Neuronal stem cell (in vitro differentiated cells): ENCODE results near the gene FBXL13.

Source experiments
- DNase-seq: peaks from one replicate; pipeline ENCODE4 v3.0.0-alpha.2; 2013; ENCODE audit warnings: low spot score
- H2AFZ ChIP-seq: one replicate; pipeline ENCODE4 v1.6.1; 2013; ENCODE audit warnings: mild to moderate bottlenecking, low read length, inconsistent platforms
- H2AK5ac ChIP-seq: 2 replicates; pipeline ENCODE4 v1.6.1; 2013; ENCODE audit warnings: low read depth, mild to moderate bottlenecking, inconsistent platforms, low read length, moderate library complexity, mixed read lengths
- H2BK120ac ChIP-seq: 2 replicates; pipeline ENCODE4 v1.6.1; 2013; ENCODE audit warnings: low read depth, mild to moderate bottlenecking, inconsistent platforms, low read length, moderate library complexity, mixed read lengths
- H2BK12ac ChIP-seq: one replicate; pipeline ENCODE4 v1.6.1; 2013; ENCODE audit warnings: low read length, inconsistent platforms
- H2BK15ac ChIP-seq: 2 replicates; pipeline ENCODE4 v1.6.1; 2013; ENCODE audit warnings: mild to moderate bottlenecking, low read length, inconsistent platforms, mixed read lengths
- H2BK5ac ChIP-seq: one replicate; pipeline ENCODE4 v1.6.1; 2013; ENCODE audit warnings: inconsistent platforms, mild to moderate bottlenecking, low read length, moderate library complexity
- H3K14ac ChIP-seq: one replicate; pipeline ENCODE4 v1.6.1; 2013; ENCODE audit warnings: low read length, inconsistent platforms
- H3K18ac ChIP-seq: 2 replicates; pipeline ENCODE4 v1.6.1; 2013; ENCODE audit warnings: low read length, inconsistent platforms
- H3K23ac ChIP-seq: 2 replicates; pipeline ENCODE4 v1.6.1; 2013; ENCODE audit warnings: low read depth, mild to moderate bottlenecking, mixed read lengths, low read length, inconsistent platforms; ENCODE audit not compliant: poor library complexity
- H3K27ac ChIP-seq: replicated peaks from 3 replicates; pipeline ENCODE4 v1.5.1; 2013; ENCODE audit warnings: low read length, inconsistent platforms
- H3K27me3 ChIP-seq, 3 experiments: 2 replicates each; pipeline ENCODE4 v1.6.1; 2013; ENCODE audit warnings: low read length in 3 of 3, mild to moderate bottlenecking in 2 of 3, inconsistent platforms in 1 of 3, low read depth in 1 of 3, mixed read lengths in 1 of 3, moderate library complexity in 1 of 3; ENCODE audit not compliant: control insufficient read depth in 3 of 3, insufficient read depth in 3 of 3
- H3K36me3 ChIP-seq, 2 donors: replicated peaks in 1 of 2; 2 replicates each; pipeline ENCODE4 v1.6.1; 2013; ENCODE audit warnings: low read length in 2 of 2; ENCODE audit not compliant: control insufficient read depth in 2 of 2, insufficient read depth in 2 of 2
- H3K4ac ChIP-seq: 2 replicates; pipeline ENCODE4 v1.6.1; 2013; ENCODE audit warnings: inconsistent platforms, mild to moderate bottlenecking, low read length, moderate library complexity
- H3K4me1 ChIP-seq, 2 donors: 1 replicate in 1 of 2; 2 replicates in 1 of 2; pipeline ENCODE4 v1.6.1; 2013; ENCODE audit warnings: low read length in 2 of 2, low read depth in 1 of 2; ENCODE audit not compliant: control insufficient read depth in 2 of 2, insufficient read depth in 1 of 2
- H3K4me2 ChIP-seq: one replicate; pipeline ENCODE4 v1.6.1; 2013; ENCODE audit warnings: mild to moderate bottlenecking, low read length, inconsistent platforms; ENCODE audit not compliant: insufficient read depth, poor library complexity, severe bottlenecking
- H3K4me3 ChIP-seq, 2 donors: 2 replicates each; pipeline ENCODE4 v1.5.1; 2013; ENCODE audit warnings: low read length in 2 of 2, mild to moderate bottlenecking in 2 of 2, inconsistent platforms in 1 of 2, moderate library complexity in 1 of 2
- H3K79me1 ChIP-seq: one replicate; pipeline ENCODE4 v1.6.1; 2013; ENCODE audit warnings: low read depth, mild to moderate bottlenecking, inconsistent platforms, low read length, moderate library complexity
- H3K9ac ChIP-seq: one replicate; pipeline ENCODE4 v1.6.1; 2013; ENCODE audit warnings: mild to moderate bottlenecking, low read depth, low read length, inconsistent platforms; ENCODE audit not compliant: poor library complexity
- H3K9me3 ChIP-seq, 2 donors: replicated peaks in 1 of 2; 2 replicates each; pipeline versions ENCODE3 to v1.6.1; 2013; ENCODE audit warnings: low read length in 2 of 2, mild to moderate bottlenecking in 2 of 2, inconsistent platforms in 1 of 2, low read depth in 1 of 2, mixed read lengths in 1 of 2, moderate library complexity in 1 of 2; ENCODE audit not compliant: control insufficient read depth in 2 of 2, insufficient read depth in 1 of 2
- H4K8ac ChIP-seq: one replicate; pipeline ENCODE4 v1.6.1; 2013; ENCODE audit warnings: low read depth, mild to moderate bottlenecking, inconsistent platforms, low read length, moderate library complexity
- H4K91ac ChIP-seq: one replicate; pipeline ENCODE4 v1.6.1; 2013; ENCODE audit warnings: low read length, low read depth, mild to moderate bottlenecking, inconsistent platforms; ENCODE audit not compliant: poor library complexity
- WGBS, 2 donors: extraction: QIAGEN DNeasy Blood & Tissue Kit; methylation state at CpG; one replicate each; pipeline ENCODE4 v1.1.7; 2013; ENCODE audit warnings: missing lambda C conversion rate in 2 of 2, mixed read lengths in 1 of 2; ENCODE audit not compliant: insufficient read length in 2 of 2, insufficient replicate concordance in 1 of 2; ENCODE audit errors: extremely low coverage in 2 of 2; 5-methylcytosine and 5-hydroxymethylcytosine counted together

Gene FBXL13

GRCh38 chr7:102935450-102936115 lies 139.0 kb downstream of the FBXL13 start:
- H3K27me3 ChIP-seq = no peaks in the 10 kb centered on the region
- H2AK5ac ChIP-seq = no peak overlapping the region
- no peak overlapping the region for H2AFZ ChIP-seq
- no peak overlapping the region for H2BK12ac ChIP-seq
- H3K27ac ChIP-seq = no peak overlapping the region
- no peak overlapping the region for H3K4me2 ChIP-seq
- H3K23ac ChIP-seq = no peak overlapping the region
- H3K18ac ChIP-seq = no peak overlapping the region
- no peak for DNase-seq
- no peak overlapping the region for H4K8ac ChIP-seq
- no peak overlapping the region for H3K14ac ChIP-seq
- H4K91ac ChIP-seq = no peak overlapping the region
- no peak overlapping the region for H2BK5ac ChIP-seq
- H3K4me1 ChIP-seq = peaks cover 11 to 12% of the 10 kb centered on the region in 2 donors
- no peak overlapping the region for H3K4me3 ChIP-seq
- H3K79me1 ChIP-seq = no peaks in the 10 kb centered on the region
- H2BK15ac ChIP-seq = no peak overlapping the region
- H3K36me3 ChIP-seq = peaks cover 0 to 56% of the 10 kb centered on the region in 2 donors
- H2BK120ac ChIP-seq = no peak overlapping the region
- no peak overlapping the region for H3K4ac ChIP-seq
- no peak overlapping the region for H3K9ac ChIP-seq
- no CpG with 5 or more reads among the region's 6 CpGs for WGBS, 2 donors
- no peaks in the 10 kb centered on the region for H3K9me3 ChIP-seq

GRCh38 chr7:102934701-102935100 lies 139.9 kb downstream of the FBXL13 start:
- Histone ChIP-seq H2BK12ac (no peak overlapping the region), H3K27ac (no peak overlapping the region)
- WGBS, 2 donors = no CpG with 5 or more reads among the region's 3 CpGs

GRCh38 chr7:102934239-102934638 lies 140.4 kb downstream of the FBXL13 start:
- Histone ChIP-seq H4K8ac (no peak overlapping the region), H3K4me2 (no peak overlapping the region), H3K4me1 (peaks cover 11 to 15% of the 10 kb centered on the region in 2 donors), H2AK5ac (no peak overlapping the region), H2BK120ac (no peak overlapping the region), H3K9ac (no peak overlapping the region), H3K79me1 (no peaks in the 10 kb centered on the region), H3K14ac (no peak overlapping the region), H3K23ac (no peak overlapping the region), H3K18ac (no peak overlapping the region), H4K91ac (no peak overlapping the region), H3K27me3 (no peaks in the 10 kb centered on the region), H2BK15ac (no peak overlapping the region), H3K4ac (no peak overlapping the region), H3K36me3 (peaks cover 0 to 47% of the 10 kb centered on the region in 2 donors), H2BK5ac (no peak overlapping the region), H2BK12ac (no peak overlapping the region), H3K27ac (peak overlapping the region; percentile 68), H3K4me3 (no peak overlapping the region), H2AFZ (peak overlapping the region; percentile 80), H3K9me3 (no peaks in the 10 kb centered on the region)
- WGBS, 2 donors = no CpG with 5 or more reads among the region's 8 CpGs
- DNase-seq = no peak

More at GRCh38 chr7:102934701-102935100, 139.9 kb downstream of the FBXL13 start:
- Histone ChIP-seq H3K4me3 (no peak overlapping the region), H4K91ac (no peak overlapping the region), H2AK5ac (no peak overlapping the region), H3K9me3 (no peaks in the 10 kb centered on the region), H3K79me1 (no peaks in the 10 kb centered on the region), H3K9ac (no peak overlapping the region), H3K4me2 (no peak overlapping the region), H2BK120ac (no peak overlapping the region), H3K36me3 (peaks cover 0 to 51% of the 10 kb centered on the region in 2 donors), H3K4me1 (peaks cover 11 to 15% of the 10 kb centered on the region in 2 donors), H3K14ac (no peak overlapping the region), H3K18ac (no peak overlapping the region), H3K23ac (no peak overlapping the region), H2BK5ac (no peak overlapping the region), H2BK15ac (no peak overlapping the region), H3K4ac (no peak overlapping the region), H4K8ac (no peak overlapping the region), H2AFZ (no peak overlapping the region), H3K27me3 (no peaks in the 10 kb centered on the region)
- DNase-seq = no peak

- Histone ChIP-seq H2AK5ac (no peak overlapping the region), H3K23ac (no peak overlapping the region), H4K8ac (no peak overlapping the region), H3K4ac (no peak overlapping the region), H4K91ac (no peak overlapping the region), H2AFZ (peak overlapping the region; percentile 80), H2BK15ac (no peak overlapping the region), H3K27me3 (no peaks in the 10 kb centered on the region), H3K4me1 (peaks cover 11 to 15% of the 10 kb centered on the region in 2 donors), H3K9me3 (no peaks in the 10 kb centered on the region), H3K9ac (no peak overlapping the region), H3K36me3 (peaks cover 0 to 42% of the 10 kb centered on the region in 2 donors), H3K18ac (no peak overlapping the region), H3K4me2 (no peak overlapping the region), H3K79me1 (no peaks in the 10 kb centered on the region), H3K27ac (peak overlapping the region; percentile 68), H3K14ac (no peak overlapping the region), H2BK5ac (no peak overlapping the region), H2BK12ac (no peak overlapping the region), H3K4me3 (no peak overlapping the region), H2BK120ac (no peak overlapping the region)
- DNase-seq = peak; percentile 72
- no CpG with 5 or more reads among the region's 15 CpGs for WGBS, 2 donors
These were observed 140.8 kb downstream of the FBXL13 start for GRCh38 chr7:102933763-102934162.
